Upper lobe of right lung (tissue), 1 donor: ENCODE measurements around the gene TNNT3. TPM values are rescaled to one million over a fixed set of nuclear protein-coding genes. Genes with fewer than 3 reads are reported as not detected.
A peak's percentile ranks its signal among the peaks of the same experiment; 100 is the strongest.

Source experiments
- ATAC-seq: fragments of 200-7000 bp; cut with Tn5 transposase; one replicate; pipeline ENCODE4 v1.9.1; 2020; ENCODE audit warnings: mild to moderate bottlenecking, moderate library complexity
- DNase-seq: peaks from one replicate; pipeline ENCODE4 v3.0.0-alpha.2; 2020
- H3K27ac ChIP-seq: fragments of 200-600 bp; one replicate; pipeline ENCODE4 v1.8.0; 2022
- H3K27me3 ChIP-seq: fragments of 200-600 bp; one replicate; pipeline ENCODE4 v1.8.0; 2022; ENCODE audit warnings: mild to moderate bottlenecking
- H3K36me3 ChIP-seq: fragments of 200-600 bp; one replicate; pipeline ENCODE4 v1.8.0; 2022
- H3K4me1 ChIP-seq: fragments of 200-600 bp; one replicate; pipeline ENCODE4 v1.8.0; 2022
- H3K4me3 ChIP-seq: fragments of 200-600 bp; one replicate; pipeline ENCODE4 v1.8.0; 2022; ENCODE audit warnings: mild to moderate bottlenecking
- H3K9me3 ChIP-seq: fragments of 200-600 bp; one replicate; pipeline ENCODE4 v1.8.0; 2022
- CTCF ChIP-seq: fragments of 200-600 bp; IDR thresholded peaks from one replicate; pipeline ENCODE4 v1.8.0; 2022; ENCODE audit warnings: antibody characterized with exemption
- intact Hi-C: fragments of 100-400 bp; cut with DNase I; formaldehyde crosslinking; loops from one replicate; pipeline ENCODE4 v1.11.0; 2022
- total RNA-seq: library from RNA; stranded (reverse); fragmentation: NEBNext Ultra II Directional; extraction: Animal tissue kit (Norgen Biotek cat#: 25700); gene quantifications from one replicate; pipeline ENCODE4 v1.2.1, GENCODE V29; 2021
- donor health status: DM: no; HTN: yes; CAD: no; lungs with severe emphysema.

The TNNT3 gene
- total RNA-seq, 1 donor from 2014 or later: 0.43 TPM

DNA sequence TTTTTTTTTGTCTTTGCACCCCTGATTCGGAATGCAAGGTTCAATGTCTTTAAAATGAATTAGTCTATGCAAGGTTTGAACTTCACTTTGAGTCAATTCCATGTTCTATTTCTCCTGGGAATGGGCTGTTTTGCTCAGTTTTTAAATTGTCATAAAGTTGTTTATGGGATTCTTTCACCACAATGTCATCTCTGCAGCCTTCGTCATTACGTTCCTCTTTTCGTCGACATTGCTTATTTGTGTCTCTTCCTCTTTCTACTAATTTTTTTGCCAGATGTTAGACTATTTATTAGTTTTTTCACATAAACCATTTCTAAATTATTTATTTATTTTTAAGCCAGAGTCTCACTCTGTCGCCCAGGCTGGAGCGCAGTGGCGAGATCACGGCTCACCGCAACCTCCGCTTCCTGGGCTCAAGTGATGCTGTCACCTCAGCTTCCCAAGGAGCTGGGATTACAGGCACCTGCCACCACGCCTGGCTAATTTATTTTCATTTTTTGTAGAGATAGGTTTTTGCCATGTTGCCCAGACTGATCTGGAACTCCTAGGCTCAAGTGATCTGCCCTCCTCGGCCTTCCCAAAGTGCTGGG is 7.1 kb upstream of the TNNT3 start:
- Histone ChIP-seq H3K4me1 (no peaks in the 10 kb centered on the region), H3K27ac (no peak overlapping the region), H3K27me3 (no peaks in the 10 kb centered on the region), H3K36me3 (no peaks in the 10 kb centered on the region), H3K4me3 (no peak overlapping the region), H3K9me3 (no peaks in the 10 kb centered on the region)
- ATAC-seq (no peak), DNase-seq (no peak)
- intact Hi-C loops: no loop called here
- TF ChIP-seq CTCF: no peak

DNA sequence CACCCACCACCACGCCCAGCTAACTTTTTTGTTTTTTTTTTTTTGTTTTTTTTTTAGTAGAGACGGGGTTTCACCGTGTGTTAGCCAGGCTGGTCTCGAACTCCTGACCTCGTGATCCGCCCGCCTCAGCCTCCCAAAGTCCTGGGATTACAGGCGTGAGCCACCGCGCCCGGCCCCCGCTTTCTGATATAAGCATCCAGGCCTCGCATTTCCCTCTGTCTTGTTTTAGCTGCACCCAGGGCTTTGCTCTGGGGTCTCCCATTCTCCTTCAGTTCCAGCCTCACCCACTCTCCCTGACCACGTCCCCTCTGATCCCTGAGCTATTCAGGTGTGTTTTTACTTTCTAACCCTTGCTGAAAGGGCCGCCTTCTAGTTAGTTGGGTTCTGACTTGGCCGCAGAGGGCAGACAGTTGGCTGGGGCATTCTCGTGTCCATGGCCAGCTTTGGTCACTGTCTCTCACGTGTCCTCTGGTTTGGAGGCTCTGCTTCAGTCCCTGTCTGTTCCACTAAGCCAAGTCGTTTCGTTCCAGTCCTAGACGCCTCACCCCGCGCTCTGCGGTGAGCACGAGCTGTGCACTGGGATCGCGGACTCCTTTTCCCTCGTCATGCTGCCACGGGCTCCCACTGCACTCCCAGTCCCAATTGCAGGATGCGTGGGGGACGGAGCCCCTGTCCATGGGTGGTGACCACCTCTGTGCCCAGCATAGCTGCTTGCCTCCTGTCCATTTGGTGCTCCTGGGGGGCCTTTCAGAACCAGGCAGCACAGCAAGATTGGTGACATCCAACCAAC is 6.0 kb upstream of the TNNT3 start:
- Histone ChIP-seq H3K27ac (no peak overlapping the region), H3K9me3 (no peaks in the 10 kb centered on the region), H3K27me3 (no peaks in the 10 kb centered on the region), H3K4me1 (no peaks in the 10 kb centered on the region), H3K4me3 (no peak overlapping the region), H3K36me3 (no peaks in the 10 kb centered on the region)
- no peak for TF ChIP-seq CTCF
- ATAC-seq (no peak), DNase-seq (no peak)
- intact Hi-C loops: no loop called here

DNA sequence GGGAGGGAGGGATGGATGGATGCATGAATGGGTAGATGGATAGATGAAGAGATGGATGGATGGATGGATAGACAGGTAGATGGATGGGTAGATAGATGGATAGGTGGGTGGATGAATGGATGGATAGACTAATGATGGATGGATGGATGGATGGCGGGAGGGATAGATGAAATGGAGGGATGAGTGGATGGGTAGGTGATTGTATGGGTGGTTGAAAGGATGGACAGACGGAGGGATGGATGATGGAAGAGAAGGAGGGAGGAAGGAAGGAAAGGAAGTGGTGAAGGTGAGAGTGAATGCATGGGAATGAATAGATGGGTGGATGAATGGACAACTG is 3.7 kb upstream of the TNNT3 start:
- no peak for TF ChIP-seq CTCF
- Histone ChIP-seq H3K9me3 (no peaks in the 10 kb centered on the region), H3K27ac (no peak overlapping the region), H3K4me3 (no peak overlapping the region), H3K36me3 (no peaks in the 10 kb centered on the region), H3K4me1 (no peaks in the 10 kb centered on the region), H3K27me3 (no peaks in the 10 kb centered on the region)
- intact Hi-C loops: loop anchor here (1.0 kb wide), 1 partner anchor 22 kb away; no protein-coding TSS in a partner anchor
- ATAC-seq: no peak
- DNase-seq: no peak

DNA sequence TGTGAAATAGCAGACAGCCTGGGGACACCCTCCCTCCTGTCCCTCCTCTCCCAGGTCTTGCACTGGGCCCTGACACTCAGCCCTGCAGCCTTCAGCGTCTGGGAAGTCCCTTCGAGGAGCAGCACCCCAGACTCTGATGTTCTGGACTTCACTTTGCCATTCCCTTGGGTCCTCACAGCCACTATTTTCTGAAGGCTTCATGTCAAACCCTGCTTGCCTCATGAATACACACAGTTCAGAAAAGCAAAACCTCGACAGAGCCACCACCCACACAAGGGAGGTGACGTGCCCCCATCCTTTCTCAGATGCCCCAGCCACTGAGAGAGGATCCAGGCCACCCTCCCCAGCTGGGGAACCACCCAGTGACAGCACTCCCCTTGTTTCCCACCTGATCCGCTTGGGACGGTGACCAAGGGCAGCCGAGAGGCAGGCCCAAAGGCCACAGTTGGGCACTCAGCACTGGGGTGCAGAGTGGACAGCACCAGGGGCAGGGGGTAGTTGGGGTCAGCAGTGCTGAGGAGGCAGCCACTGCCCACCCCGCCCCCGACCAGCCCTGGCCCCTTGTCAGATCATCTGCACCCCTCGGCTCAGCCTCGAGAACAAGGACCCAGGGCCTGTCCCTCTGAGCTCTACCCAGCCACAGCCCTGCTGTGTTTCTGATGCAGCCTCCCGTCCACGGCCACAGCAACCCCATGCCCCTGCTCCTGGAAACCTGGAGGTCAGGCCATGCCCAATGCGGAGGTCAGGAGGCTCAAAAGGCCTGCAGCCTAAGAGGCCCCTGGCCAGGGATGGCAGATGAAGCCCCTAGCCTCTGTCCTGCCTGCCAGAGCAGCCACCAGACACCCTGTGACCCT is 3.1 kb upstream of the TNNT3 start:
- H3K27ac ChIP-seq: no peak overlapping the region
- intact Hi-C loops: loop anchor here (1.0 kb wide), 1 partner anchor 23 kb away; no protein-coding TSS in a partner anchor
- H3K27me3 ChIP-seq: no peaks in the 10 kb centered on the region
- H3K9me3 ChIP-seq: no peaks in the 10 kb centered on the region
- no peaks in the 10 kb centered on the region for H3K36me3 ChIP-seq
- H3K4me3 ChIP-seq: no peak overlapping the region
- no peak for TF ChIP-seq CTCF
- ATAC-seq (no peak), DNase-seq (peak; percentile 57)
- no peaks in the 10 kb centered on the region for H3K4me1 ChIP-seq

GRCh38 chr11:1916986-1917522 is 2.4 kb upstream of the TNNT3 start:
- peak; percentile 7 for ATAC-seq
- no peak for TF ChIP-seq CTCF
- intact Hi-C loops: loop anchor here (1.0 kb wide), 1 partner anchor 24 kb away; no protein-coding TSS in a partner anchor
- Histone ChIP-seq H3K4me1 (no peaks in the 10 kb centered on the region), H3K36me3 (no peaks in the 10 kb centered on the region), H3K9me3 (no peaks in the 10 kb centered on the region), H3K27ac (no peak overlapping the region), H3K4me3 (no peak overlapping the region), H3K27me3 (no peaks in the 10 kb centered on the region)
- DNase-seq: peak; percentile 56
